Activated CD4-positive, alpha-beta T cell treated with anti-CD3 and anti-CD28 coated beads, Interleukin-2, amount 50 U/mL, for 4 hours (primary cell): ENCODE measurements around the gene CD70.
"Not testable (repeated sequence)": the region's sequence is repeated elsewhere in the genome, so short reads cannot be mapped to it uniquely, and the experiment has no call there.

Experiments
- DNase-seq, 2 experiments: peaks; one replicate each; pipeline ENCODE4 v3.0.0-alpha.2; 2020

Gene CD70

GRCh38 chr19:6590827-6591319, at the start of gene CD70:
Gene CD70, minus strand, starts transcription at chr19:6591150. Its CDS starts 148 bp downstream, at chr19:6591002.
- peak in 1 of 2 experiments; percentile 22 for DNase-seq

- DNase-seq = not testable (repeated sequence)
Observed at GRCh38 chr19:6640333-6640732, 49.4 kb upstream of the CD70 start.

- DNase-seq = no peak
Observed at GRCh38 chr19:6639439-6639838, 48.5 kb upstream of the CD70 start.

GRCh38 chr19:6633456-6633813, 42.5 kb upstream of the CD70 start:
- not testable (repeated sequence) for DNase-seq

- peak; percentile 24 to 26 for DNase-seq
Observed at GRCh38 chr19:6632747-6633455, 42.0 kb upstream of the CD70 start.

GRCh38 chr19:6632002-6632621, 41.2 kb upstream of the CD70 start:
- peak; percentile 75 to 80 for DNase-seq

GRCh38 chr19:6626764-6627163, 35.8 kb upstream of the CD70 start:
- no peak for DNase-seq

- DNase-seq = no peak
Observed at GRCh38 chr19:6617374-6617773, 26.4 kb upstream of the CD70 start.

- no peak for DNase-seq
Observed at GRCh38 chr19:6616011-6616410, 25.1 kb upstream of the CD70 start.

GRCh38 chr19:6613711-6614110, 22.8 kb upstream of the CD70 start:
- no peak for DNase-seq

GRCh38 chr19:6610934-6611852, 20.2 kb upstream of the CD70 start:
- DNase-seq = no peak

GRCh38 chr19:6608940-6609339, 18.0 kb upstream of the CD70 start:
- DNase-seq = no peak

- not testable (repeated sequence) for DNase-seq
Observed at GRCh38 chr19:6608146-6608545, 17.2 kb upstream of the CD70 start.

- DNase-seq = not testable (repeated sequence)
Observed at GRCh38 chr19:6606276-6607070, 15.5 kb upstream of the CD70 start.

GRCh38 chr19:6604906-6605305, 14.0 kb upstream of the CD70 start:
- no peak for DNase-seq

- no peak for DNase-seq
Observed at GRCh38 chr19:6602729-6603114, 11.8 kb upstream of the CD70 start.

GRCh38 chr19:6601537-6602052, 10.6 kb upstream of the CD70 start:
- not testable (repeated sequence) for DNase-seq

GRCh38 chr19:6600951-6601536, 10.1 kb upstream of the CD70 start:
- not testable (repeated sequence) for DNase-seq

GRCh38 chr19:6599866-6600454, 9.0 kb upstream of the CD70 start:
- no peak for DNase-seq

GRCh38 chr19:6598254-6598892, 7.4 kb upstream of the CD70 start:
- not testable (repeated sequence) for DNase-seq
